GM23338 (cell line): ENCODE results near the gene NLK. TPM values are rescaled to one million over a fixed set of nuclear protein-coding genes. Genes with fewer than 3 reads are reported as not detected.

ENCODE experiments used
- ATAC-seq: fragments of 200-7000 bp; cut with Tn5 transposase; 3 replicates; pipeline ENCODE4 v1.9.1; 2020
- DNase-seq: peaks from one replicate; pipeline ENCODE4 v3.0.0-alpha.2; 2015; ENCODE audit warnings: low spot score
- H2AFZ ChIP-seq: fragments of 200-600 bp; sonication (generic); 2 replicates; pipeline ENCODE4 v1.8.0; 2016; ENCODE audit warnings: antibody characterized with exemption, mild to moderate bottlenecking, moderate library complexity
- H3F3A ChIP-seq: fragments of 200-600 bp; sonication (generic); replicated peaks from 2 replicates; pipeline ENCODE4 v1.8.0; 2017; ENCODE audit warnings: antibody characterized with exemption, mixed run types, low read depth
- H3K27ac ChIP-seq: fragments of 200-600 bp; sonication (generic); 2 replicates; pipeline ENCODE4 v1.6.1; 2016; ENCODE audit warnings: low read depth
- H3K27me3 ChIP-seq: fragments of 200-600 bp; sonication (generic); 2 replicates; pipeline ENCODE4 v1.8.0; 2016; ENCODE audit warnings: mild to moderate bottlenecking, mixed run types, moderate library complexity; ENCODE audit not compliant: insufficient read depth
- H3K36me3 ChIP-seq: fragments of 200-600 bp; sonication (generic); 2 replicates; pipeline ENCODE4 v1.8.0; 2016; ENCODE audit warnings: mild to moderate bottlenecking; ENCODE audit not compliant: insufficient read depth
- H3K4me1 ChIP-seq: fragments of 200-600 bp; sonication (generic); 2 replicates; pipeline ENCODE4 v1.8.0; 2016; ENCODE audit warnings: mild to moderate bottlenecking, moderate library complexity; ENCODE audit not compliant: insufficient read depth
- H3K4me2 ChIP-seq: fragments of 200-600 bp; sonication (generic); 2 replicates; pipeline ENCODE4 v1.7.1; 2017; ENCODE audit warnings: mixed run types
- H3K4me3 ChIP-seq: fragments of 200-600 bp; sonication (generic); 2 replicates; pipeline ENCODE4 v1.6.1; 2016; ENCODE audit warnings: mixed run types
- H3K79me2 ChIP-seq: fragments of 200-600 bp; sonication (generic); replicated peaks from 2 replicates; pipeline ENCODE4 v1.8.0; 2017; ENCODE audit warnings: mild to moderate bottlenecking; ENCODE audit not compliant: insufficient read depth
- H3K9me2 ChIP-seq: fragments of 200-600 bp; sonication (generic); 2 replicates; pipeline ENCODE4 v1.8.0; 2017; ENCODE audit not compliant: insufficient read depth
- H4K20me1 ChIP-seq: fragments of 200-600 bp; sonication (generic); replicated peaks from 2 replicates; pipeline ENCODE4 v1.8.0; 2017; ENCODE audit warnings: mild to moderate bottlenecking; ENCODE audit not compliant: insufficient read depth
- H3K27ac Mint-ChIP-seq: 2 replicates; pipeline ENCODE4 v1.8.0; 2020; ENCODE audit warnings: inconsistent platforms, mild to moderate bottlenecking, moderate library complexity, mixed read lengths
- H3K27me3 Mint-ChIP-seq: 3 replicates; pipeline ENCODE4 v1.8.0; 2022; ENCODE audit warnings: low read depth, mild to moderate bottlenecking, moderate library complexity, mixed read lengths, inconsistent platforms; ENCODE audit not compliant: insufficient read depth, poor library complexity
- H3K36me3 Mint-ChIP-seq: 3 replicates; pipeline ENCODE4 v1.8.0; 2021; ENCODE audit warnings: low read depth, mild to moderate bottlenecking, inconsistent platforms, moderate library complexity, mixed read lengths
- H3K4me1 Mint-ChIP-seq: 3 replicates; pipeline ENCODE4 v1.8.0; 2020; ENCODE audit warnings: mild to moderate bottlenecking, inconsistent platforms, mixed read lengths
- H3K4me3 Mint-ChIP-seq: 3 replicates; pipeline ENCODE4 v1.8.0; 2021; ENCODE audit warnings: moderate library complexity, mild to moderate bottlenecking, inconsistent platforms, mixed read lengths
- H3K9me3 Mint-ChIP-seq: 3 replicates; pipeline ENCODE4 v1.8.0; 2020; ENCODE audit warnings: moderate library complexity, mild to moderate bottlenecking, inconsistent platforms, mixed read lengths
- CREB1 ChIP-seq: fragments of 250-450 bp; sonication (Bioruptor Pico); IDR thresholded peaks from 2 replicates; pipeline ENCODE4 v1.5.0; 2020; ENCODE audit warnings: low read depth, mild to moderate bottlenecking, moderate library complexity
- CTCF ChIP-seq, 2 experiments: fragments of 200-600 bp in 1 of 2; sonication (generic) in 1 of 2; conservative IDR thresholded peaks; 2 replicates each; pipeline versions ENCODE4 v1.5.1 to v1.6.1; 2016 to 2017; ENCODE audit warnings: antibody characterized with exemption in 2 of 2, low read depth in 2 of 2, mild to moderate bottlenecking in 2 of 2, moderate library complexity in 1 of 2
- ETS1 ChIP-seq: IDR thresholded peaks from 2 replicates; pipeline ENCODE4 v1.6.1; 2016; ENCODE audit warnings: antibody characterized with exemption
- EZH2 ChIP-seq: fragments of 200-600 bp; sonication (generic); IDR thresholded peaks from one replicate; pipeline ENCODE4 v1.8.0; 2017; ENCODE audit warnings: antibody characterized with exemption, mild to moderate bottlenecking, low read depth; ENCODE audit not compliant: unreplicated experiment
- EZH2phosphoT487 ChIP-seq: fragments of 200-600 bp; sonication (generic); IDR thresholded peaks from one replicate; pipeline ENCODE4 v1.8.1; 2018; ENCODE audit warnings: antibody characterized with exemption; ENCODE audit not compliant: unreplicated experiment
- JUNB ChIP-seq: IDR thresholded peaks from one replicate; pipeline ENCODE4 v1.6.1; 2016; ENCODE audit warnings: antibody characterized with exemption; ENCODE audit not compliant: unreplicated experiment
- NANOG ChIP-seq: IDR thresholded peaks from 2 replicates; pipeline ENCODE4 v1.6.1; 2016; ENCODE audit warnings: antibody characterized with exemption, borderline replicate concordance
- POLR2AphosphoS5 ChIP-seq: IDR thresholded peaks from 2 replicates; pipeline ENCODE4 v1.6.1; 2016; ENCODE audit warnings: antibody characterized with exemption, low read depth
- REST ChIP-seq: IDR thresholded peaks from one replicate; pipeline ENCODE4 v1.6.1; 2018; ENCODE audit warnings: antibody characterized with exemption; ENCODE audit not compliant: unreplicated experiment
- STAT1 ChIP-seq: IDR thresholded peaks from one replicate; pipeline ENCODE4 v1.6.1; 2016; ENCODE audit warnings: antibody characterized with exemption; ENCODE audit not compliant: unreplicated experiment
- ZNF114 ChIP-seq: fragments of 250-450 bp; sonication (Bioruptor Pico); IDR thresholded peaks from 2 replicates; pipeline ENCODE4 v1.5.0; 2020; ENCODE audit warnings: mild to moderate bottlenecking, moderate library complexity
- polyA plus RNA-seq: library from polyadenylated mRNA; unstranded; fragments of >200 nt; fragmentation: Nextera tagmentation; extraction: Ambion mirVana; gene quantifications from 2 replicates; pipeline ENCODE4 v1.2.1, GENCODE V29; 2016
- total RNA-seq: library from RNA; depleted of rRNA; stranded (reverse); fragments of >200 nt; shearing (Covaris generic); gene quantifications from 2 replicates; pipeline ENCODE4 v1.2.3, GENCODE V29; 2014

Gene NLK
- total and polyA plus RNA-seq, 2 experiments from 2014 or later = 34.7 to 78.5 TPM

GRCh38 chr17:28151001-28151400 is 108.5 kb downstream of the NLK start (continued):
- TF ChIP-seq REST (no peak), ZNF114 (no peak), JUNB (no peak), NANOG (no peak), EZH2 (no peak), CREB1 (CRISPR knock-in tag) (no peak), CTCF (conservative IDR thresholded peaks at IDR 0.05; ENCODE audit: low read depth in 2 of 2) (no peak)

- H3K36me3 Mint-ChIP-seq = peaks cover 11% of the 10 kb centered on the region; the same call in 1 of the 3 replicates
- no peak for ATAC-seq
- H3K9me3 Mint-ChIP-seq = no peaks in the 10 kb centered on the region
- TF ChIP-seq ETS1 (no peak), POLR2AphosphoS5 (no peak), EZH2phosphoT487 (no peak), STAT1 (no peak), NANOG (no peak), ZNF114 (no peak), CTCF (conservative IDR thresholded peaks at IDR 0.05; ENCODE audit: low read depth in 2 of 2) (no peak)
Observed at GRCh38 chr17:28154214-28154613, 111.7 kb downstream of the NLK start.

More at GRCh38 chr17:28154214-28154613, 111.7 kb downstream of the NLK start:
- H3K4me1 Mint-ChIP-seq = peaks cover 7% of the 10 kb centered on the region
- H3K27me3 ChIP-seq = no peaks in the 10 kb centered on the region
- H3K79me2 ChIP-seq = no peaks in the 10 kb centered on the region
- no peaks in the 10 kb centered on the region for H4K20me1 ChIP-seq
- H3K27me3 Mint-ChIP-seq = no peaks in the 10 kb centered on the region
- no peaks in the 10 kb centered on the region for H3K9me2 ChIP-seq
- H3K4me2 ChIP-seq = no peak overlapping the region
- no peaks in the 10 kb centered on the region for H3K4me1 ChIP-seq
- no peak overlapping the region for H2AFZ ChIP-seq
- no peaks in the 10 kb centered on the region for H3F3A ChIP-seq
- no peak overlapping the region for H3K4me3 ChIP-seq
- no peak for DNase-seq
- no peak overlapping the region for H3K27ac Mint-ChIP-seq
- no peak overlapping the region for H3K4me3 Mint-ChIP-seq
- no peaks in the 10 kb centered on the region for H3K36me3 ChIP-seq
- H3K27ac ChIP-seq = no peak overlapping the region
